GM23248 (cell line): ENCODE data around the gene YBX1. TPM values are rescaled to one million over a fixed set of nuclear protein-coding genes. Genes with fewer than 3 reads are reported as not detected.

Experiments
- DNase-seq: peaks from one replicate; pipeline ENCODE4 v3.0.0-alpha.2; 2015
- H2AFZ ChIP-seq: fragments of 200-600 bp; sonication (generic); 2 replicates; pipeline ENCODE4 v1.6.1; 2016; ENCODE audit warnings: antibody characterized with exemption
- H3F3A ChIP-seq: fragments of 200-600 bp; sonication (generic); 2 replicates; pipeline ENCODE4 v1.6.1; 2016; ENCODE audit warnings: mild to moderate bottlenecking, antibody characterized with exemption, mixed run types; ENCODE audit not compliant: insufficient read depth
- H3K27ac ChIP-seq: fragments of 200-600 bp; sonication (generic); 2 replicates; pipeline ENCODE4 v1.5.1; 2016; ENCODE audit warnings: mild to moderate bottlenecking
- H3K27me3 ChIP-seq: fragments of 200-600 bp; sonication (generic); replicated peaks from 2 replicates; pipeline ENCODE4 v1.6.1; 2016; ENCODE audit warnings: mild to moderate bottlenecking; ENCODE audit not compliant: insufficient read depth
- H3K36me3 ChIP-seq: fragments of 200-600 bp; sonication (generic); 2 replicates; pipeline ENCODE4 v1.6.1; 2016; ENCODE audit warnings: low read depth, mild to moderate bottlenecking
- H3K4me1 ChIP-seq: fragments of 200-600 bp; sonication (generic); 2 replicates; pipeline ENCODE4 v1.6.1; 2016; ENCODE audit warnings: mild to moderate bottlenecking; ENCODE audit not compliant: insufficient read depth
- H3K4me2 ChIP-seq: fragments of 200-600 bp; sonication (generic); one replicate; pipeline ENCODE4 v1.6.1; 2016; ENCODE audit warnings: mild to moderate bottlenecking; ENCODE audit not compliant: unreplicated experiment
- H3K4me3 ChIP-seq: fragments of 200-600 bp; sonication (generic); 2 replicates; pipeline ENCODE4 v1.5.1; 2016; ENCODE audit warnings: mild to moderate bottlenecking
- H3K79me2 ChIP-seq: fragments of 200-600 bp; sonication (generic); 2 replicates; pipeline ENCODE4 v1.6.1; 2016; ENCODE audit warnings: mild to moderate bottlenecking; ENCODE audit not compliant: insufficient read depth
- H3K9ac ChIP-seq: fragments of 200-600 bp; sonication (generic); 2 replicates; pipeline ENCODE4 v1.6.1; 2016; ENCODE audit warnings: mild to moderate bottlenecking
- H3K9me2 ChIP-seq: fragments of 200-600 bp; sonication (generic); 2 replicates; pipeline ENCODE4 v1.6.1; 2016; ENCODE audit warnings: mixed run types, mild to moderate bottlenecking, moderate library complexity; ENCODE audit not compliant: insufficient read depth
- H3K9me3 ChIP-seq: fragments of 200-600 bp; sonication (generic); one replicate; pipeline ENCODE4 v1.6.1; 2017; ENCODE audit warnings: low read depth
- H4K20me1 ChIP-seq: fragments of 200-600 bp; sonication (generic); 2 replicates; pipeline ENCODE4 v1.6.0; 2016; ENCODE audit not compliant: insufficient read depth
- EZH2 ChIP-seq: fragments of 200-600 bp; sonication (generic); IDR thresholded peaks from 2 replicates; pipeline ENCODE4 v1.6.1; 2018; ENCODE audit warnings: antibody characterized with exemption, mild to moderate bottlenecking; ENCODE audit not compliant: insufficient read depth, poor library complexity, severe bottlenecking
- EZH2phosphoT487 ChIP-seq: fragments of 200-600 bp; sonication (generic); IDR thresholded peaks from 2 replicates; pipeline ENCODE4 v1.6.1; 2018; ENCODE audit warnings: antibody characterized with exemption, moderate library complexity, mild to moderate bottlenecking, low read depth; ENCODE audit not compliant: insufficient read depth
- WGBS, 2 experiments: methylation state at CpG; one replicate each; pipeline ENCODE4 v1.1.6; 2015 to 2017; ENCODE audit warnings: low lambda C conversion rate in 2 of 2, low coverage in 1 of 2; ENCODE audit errors: missing lambda C conversion rate in 2 of 2; 5-methylcytosine and 5-hydroxymethylcytosine counted together
- in situ Hi-C: fragments of 300-500 bp; cut with MboI; formaldehyde crosslinking; loops from 2 replicates; pipeline ENCODE4 v1.15.0; 2020
- polyA plus RNA-seq: library from polyadenylated mRNA; unstranded; fragments of >200 nt; fragmentation: Nextera tagmentation; extraction: Ambion mirVana; gene quantifications from 2 replicates; pipeline ENCODE4 v1.2.1, GENCODE V29; 2016
- total RNA-seq: library from RNA; depleted of rRNA; stranded (reverse); fragments of >200 nt; shearing (Covaris generic); gene quantifications from 2 replicates; pipeline ENCODE4 v1.2.3, GENCODE V29; 2014

Gene YBX1
- total and polyA plus RNA-seq, 2 experiments from 2014 or later: 480 to 762 TPM

DNA sequence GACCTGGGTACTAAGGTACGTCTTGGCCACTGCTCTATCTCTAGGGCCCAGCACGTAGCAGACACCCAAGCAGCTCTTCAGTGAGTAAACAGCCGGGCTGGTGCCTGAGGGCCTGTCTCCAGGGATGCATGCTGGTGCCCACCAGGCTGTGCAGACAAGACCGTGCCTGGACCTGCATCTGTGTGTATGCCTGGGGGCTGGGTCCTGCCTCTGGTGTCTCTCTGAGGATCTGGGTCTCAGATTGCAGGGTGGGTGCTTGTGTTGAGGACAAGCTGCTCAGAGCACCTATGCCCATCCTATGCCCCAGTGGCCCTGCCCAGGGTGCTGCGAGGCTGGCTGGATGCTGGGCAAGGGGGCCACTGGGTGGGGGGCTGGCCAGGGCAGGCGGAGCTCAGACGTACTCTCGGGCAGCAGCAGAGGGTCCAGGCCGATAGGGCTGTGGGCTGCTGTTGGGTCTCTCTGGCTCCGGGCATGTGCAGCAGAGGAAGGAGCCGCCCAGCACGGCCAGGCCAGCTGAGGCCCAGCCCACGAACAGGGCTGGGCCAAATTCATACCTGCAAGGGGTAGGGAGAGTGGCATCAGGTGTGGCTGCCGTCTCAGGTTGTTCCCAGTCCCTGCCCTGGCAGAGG is 53.4 kb downstream of the YBX1 start:
- Histone ChIP-seq H3K4me2 (no peak overlapping the region), H3K9ac (no peak overlapping the region), H3K27me3 (no peaks in the 10 kb centered on the region), H3K9me2 (no peaks in the 10 kb centered on the region), H3K9me3 (no peaks in the 10 kb centered on the region), H4K20me1 (no peaks in the 10 kb centered on the region), H3K4me1 (no peaks in the 10 kb centered on the region), H2AFZ (no peak overlapping the region), H3K4me3 (no peak overlapping the region), H3K27ac (no peak overlapping the region), H3K79me2 (no peaks in the 10 kb centered on the region), H3F3A (no peaks in the 10 kb centered on the region), H3K36me3 (no peaks in the 10 kb centered on the region)
- WGBS, 2 experiments: 75 to 77% methylated on average over 14 of the region's 14 CpGs
- DNase-seq: no peak
- TF ChIP-seq EZH2phosphoT487 (no peak), EZH2 (no peak)
- in situ Hi-C loops: no loop called here

DNA sequence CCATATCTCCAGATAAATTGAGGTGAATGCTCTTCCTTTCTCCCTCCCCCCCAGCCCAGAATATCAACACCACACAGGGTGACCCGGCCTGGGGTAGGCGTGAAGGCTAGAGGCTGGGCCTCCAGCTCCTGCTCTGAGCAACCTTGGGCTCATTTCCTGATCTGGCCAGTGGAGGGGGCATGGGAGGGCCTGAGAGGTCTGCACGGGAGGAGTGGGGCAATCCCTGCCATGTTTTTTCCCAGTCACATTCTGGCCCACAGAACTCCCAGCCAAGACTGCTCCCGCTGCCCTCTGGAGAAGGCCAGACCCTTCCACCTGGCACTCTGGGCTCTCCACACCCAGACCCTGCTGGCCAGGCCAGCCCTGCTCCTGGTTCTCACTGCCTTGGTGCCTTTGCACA is 53.9 kb downstream of the YBX1 start:
- Histone ChIP-seq H3K4me1 (no peaks in the 10 kb centered on the region), H3F3A (no peaks in the 10 kb centered on the region), H2AFZ (no peak overlapping the region), H3K9me3 (no peaks in the 10 kb centered on the region), H3K36me3 (no peaks in the 10 kb centered on the region), H4K20me1 (no peaks in the 10 kb centered on the region), H3K9ac (no peak overlapping the region), H3K4me2 (no peak overlapping the region), H3K27ac (no peak overlapping the region), H3K27me3 (no peaks in the 10 kb centered on the region), H3K79me2 (no peaks in the 10 kb centered on the region), H3K4me3 (no peak overlapping the region), H3K9me2 (no peaks in the 10 kb centered on the region)
- in situ Hi-C loops: no loop called here
- WGBS, 2 experiments: 42 to 53% methylated on average over 4 of the region's 4 CpGs
- TF ChIP-seq EZH2: no peak
- TF ChIP-seq EZH2phosphoT487: no peak
- DNase-seq: peak; percentile 61

DNA sequence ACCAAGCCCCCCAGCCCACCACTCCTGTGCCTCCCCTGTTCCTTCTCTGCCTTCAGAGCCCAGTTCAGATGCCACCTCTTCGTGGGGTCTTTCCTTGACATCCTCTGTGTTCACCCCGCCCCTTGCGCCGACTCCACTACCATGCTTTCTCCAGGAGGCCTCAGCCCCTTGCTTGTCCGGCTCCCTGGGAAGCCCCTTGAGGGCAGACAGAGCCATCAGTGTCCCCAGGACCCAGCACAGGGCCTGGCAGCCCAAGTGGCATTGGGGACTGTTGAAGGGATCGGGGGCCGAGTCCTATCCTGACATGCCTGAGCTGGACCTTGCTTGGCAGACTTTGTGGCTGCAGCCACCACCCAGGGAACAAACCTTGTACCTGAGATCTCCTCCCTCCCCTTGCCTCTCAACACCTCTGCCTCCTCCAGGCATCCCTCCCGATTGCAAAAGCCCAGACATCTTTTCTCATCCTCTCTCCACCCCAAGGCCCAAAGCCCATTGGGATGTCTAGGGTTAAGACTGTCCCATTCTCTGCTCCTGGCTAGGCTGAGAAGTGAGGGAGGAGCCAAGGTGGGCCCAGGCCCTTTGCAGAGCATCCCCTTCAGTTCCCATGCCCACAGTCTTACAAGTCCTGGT is 54.5 kb downstream of the YBX1 start:
- no peak overlapping the region for H3K9ac ChIP-seq
- TF ChIP-seq EZH2phosphoT487 (no peak), EZH2 (no peak)
- no peak for DNase-seq
- no peaks in the 10 kb centered on the region for H3K79me2 ChIP-seq
- no peaks in the 10 kb centered on the region for H3K4me1 ChIP-seq
- in situ Hi-C loops: no loop called here
- H3K4me2 ChIP-seq: no peak overlapping the region
- no peaks in the 10 kb centered on the region for H3K27me3 ChIP-seq
- no peak overlapping the region for H2AFZ ChIP-seq
- no peak overlapping the region for H3K27ac ChIP-seq
- H3K9me3 ChIP-seq: no peaks in the 10 kb centered on the region
- H4K20me1 ChIP-seq: no peaks in the 10 kb centered on the region
- H3K9me2 ChIP-seq: no peaks in the 10 kb centered on the region
- no peak overlapping the region for H3K4me3 ChIP-seq
- H3F3A ChIP-seq: no peaks in the 10 kb centered on the region
- 84 to 86% methylated on average over 7 to 8 of the region's 8 CpGs for whole genome bisulfite sequencing, 2 experiments
- no peaks in the 10 kb centered on the region for H3K36me3 ChIP-seq

DNA sequence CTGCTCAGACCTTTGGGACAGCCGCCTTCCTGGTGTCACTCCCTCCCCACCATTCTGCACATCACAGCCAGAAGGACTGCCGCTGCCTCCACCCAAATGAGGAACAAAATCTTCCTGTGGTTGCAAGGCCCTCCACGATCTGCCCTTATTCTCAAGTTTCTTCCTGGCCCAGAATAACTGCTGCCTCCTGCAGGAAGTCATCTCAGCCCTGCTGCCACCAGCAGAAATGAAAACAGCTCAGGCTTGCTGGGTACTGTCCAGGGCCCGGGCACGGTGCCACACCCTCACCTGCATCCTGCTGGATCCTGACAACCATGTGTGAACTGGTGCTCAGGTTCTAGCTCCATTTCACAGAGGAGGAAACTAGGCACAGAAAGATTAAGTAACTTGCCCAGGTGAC is 55.0 kb downstream of the YBX1 start:
- no peaks in the 10 kb centered on the region for H3K36me3 ChIP-seq
- in situ Hi-C loops: no loop called here
- no peak overlapping the region for H3K4me3 ChIP-seq
- no peaks in the 10 kb centered on the region for H3K79me2 ChIP-seq
- no peaks in the 10 kb centered on the region for H4K20me1 ChIP-seq
- H3K9me2 ChIP-seq: no peaks in the 10 kb centered on the region
- no peak overlapping the region for H3K9ac ChIP-seq
- H3K4me2 ChIP-seq: no peak overlapping the region
- no peak for DNase-seq
- TF ChIP-seq EZH2 (no peak), EZH2phosphoT487 (no peak)
- H3K27ac ChIP-seq: no peak overlapping the region
- H3F3A ChIP-seq: no peaks in the 10 kb centered on the region
- 46 to 49% methylated on average over 5 of the region's 5 CpGs for WGBS, 2 experiments
- no peak overlapping the region for H2AFZ ChIP-seq
- no peaks in the 10 kb centered on the region for H3K27me3 ChIP-seq
- no peaks in the 10 kb centered on the region for H3K9me3 ChIP-seq
- H3K4me1 ChIP-seq: no peaks in the 10 kb centered on the region
